ENCODE results near the gene PCCA.

DNA sequence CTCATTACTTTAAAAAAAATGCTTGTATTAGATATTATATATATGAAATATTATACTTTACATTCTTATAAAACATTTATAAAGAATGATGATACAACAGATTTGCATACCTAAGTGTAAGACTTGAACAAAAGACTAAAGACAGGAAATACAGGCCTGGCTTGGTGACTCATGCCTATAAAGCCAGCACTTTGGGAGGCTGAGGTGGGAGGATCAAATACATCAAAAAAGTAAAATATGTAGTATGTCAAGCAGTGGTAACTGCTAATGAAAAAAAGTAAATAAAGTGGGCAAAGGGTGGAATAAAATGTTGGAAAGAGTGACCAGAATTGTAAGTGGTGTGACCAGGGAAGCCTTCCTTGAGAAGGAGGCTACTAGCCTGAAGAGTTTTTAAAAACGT is 366.0 kb downstream of the PCCA start:
- TF ChIP-seq CTCF (conservative IDR thresholded peaks at IDR 0.05 in 1 of 2, IDR thresholded peaks at IDR 0.05 in 1 of 2; ENCODE audit: low read depth in 1 of 2, low read length in 2 of 2) = no peak
- no peak for TF ChIP-seq EZH2 (IDR thresholded peaks at IDR 0.05; ENCODE audit: low read length, missing control alignments)
